ENCODE results near the gene LIMS2.
A peak's percentile ranks its signal among the peaks of the same experiment; 100 is the strongest.

The LIMS2 gene

GRCh38 chr2:127624756-127625571, 50.4 kb downstream of the LIMS2 start:
- H4K20me1 ChIP-seq (ENCODE audit: insufficient read depth, low read length, poor library complexity, severe bottlenecking) = no peaks in the 10 kb centered on the region
- no peaks in the 10 kb centered on the region for H3K36me3 ChIP-seq (ENCODE audit: insufficient read depth, low read length)
- H3K9ac ChIP-seq (ENCODE audit: low read depth, low read length, poor library complexity, severe bottlenecking) = peak overlapping the region; percentile 35
- H3K4me3 ChIP-seq (ENCODE audit: low read length, poor library complexity, severe bottlenecking) = no peak overlapping the region
- H3F3A ChIP-seq (ENCODE audit: low read depth) = no peaks in the 10 kb centered on the region
- peaks cover 25% of the 10 kb centered on the region for H3K4me1 ChIP-seq (ENCODE audit: insufficient read depth, low read length, poor library complexity, severe bottlenecking)
- no peak overlapping the region for H2AFZ ChIP-seq (ENCODE audit: low read length)
- no peaks in the 10 kb centered on the region for H3K9me2 ChIP-seq (replicated peaks; ENCODE audit: low read depth, low read length)
- no peaks in the 10 kb centered on the region for H3K9me3 ChIP-seq (ENCODE audit: insufficient read depth, low read depth, low read length)
- no peaks in the 10 kb centered on the region for H3K79me2 ChIP-seq (ENCODE audit: insufficient read depth, low read length)
- H3K4me2 ChIP-seq (ENCODE audit: low read depth, low read length, poor library complexity, severe bottlenecking) = no peak overlapping the region
- no peaks in the 10 kb centered on the region for H3K27me3 ChIP-seq (ENCODE audit: insufficient read depth, low read length, poor library complexity, severe bottlenecking)
- no peak for TF ChIP-seq EZH2phosphoT487 (IDR thresholded peaks at IDR 0.05; ENCODE audit: borderline replicate concordance)
- no peak for TF ChIP-seq CTCF (conservative IDR thresholded peaks at IDR 0.05; ENCODE audit: low read length)

GRCh38 chr2:127624320-127624755, 51.0 kb downstream of the LIMS2 start:
- Histone ChIP-seq H3K4me3 (ENCODE audit: low read length, poor library complexity, severe bottlenecking) (no peak overlapping the region), H3K36me3 (ENCODE audit: insufficient read depth, low read length) (no peaks in the 10 kb centered on the region), H2AFZ (ENCODE audit: low read length) (no peak overlapping the region), H3K9me2 (replicated peaks; ENCODE audit: low read depth, low read length) (no peaks in the 10 kb centered on the region), H3K9me3 (ENCODE audit: insufficient read depth, low read depth, low read length) (no peaks in the 10 kb centered on the region), H3K27me3 (ENCODE audit: insufficient read depth, low read length, poor library complexity, severe bottlenecking) (no peaks in the 10 kb centered on the region), H3F3A (ENCODE audit: low read depth) (no peaks in the 10 kb centered on the region), H3K9ac (ENCODE audit: low read depth, low read length, poor library complexity, severe bottlenecking) (no peak overlapping the region), H3K4me1 (ENCODE audit: insufficient read depth, low read length, poor library complexity, severe bottlenecking) (peaks cover 30% of the 10 kb centered on the region), H4K20me1 (ENCODE audit: insufficient read depth, low read length, poor library complexity, severe bottlenecking) (no peaks in the 10 kb centered on the region), H3K79me2 (ENCODE audit: insufficient read depth, low read length) (no peaks in the 10 kb centered on the region), H3K4me2 (ENCODE audit: low read depth, low read length, poor library complexity, severe bottlenecking) (no peak overlapping the region)
- TF ChIP-seq CTCF (conservative IDR thresholded peaks at IDR 0.05; ENCODE audit: low read length) (no peak), EZH2phosphoT487 (IDR thresholded peaks at IDR 0.05; ENCODE audit: borderline replicate concordance) (no peak)

- Histone ChIP-seq H3K9ac (ENCODE audit: low read depth, low read length, poor library complexity, severe bottlenecking) (no peak overlapping the region), H3K36me3 (ENCODE audit: insufficient read depth, low read length) (no peaks in the 10 kb centered on the region), H3K27me3 (ENCODE audit: insufficient read depth, low read length, poor library complexity, severe bottlenecking) (no peaks in the 10 kb centered on the region), H3K9me3 (ENCODE audit: insufficient read depth, low read depth, low read length) (no peaks in the 10 kb centered on the region), H3K79me2 (ENCODE audit: insufficient read depth, low read length) (no peaks in the 10 kb centered on the region), H3K9me2 (replicated peaks; ENCODE audit: low read depth, low read length) (no peaks in the 10 kb centered on the region), H3K4me2 (ENCODE audit: low read depth, low read length, poor library complexity, severe bottlenecking) (no peak overlapping the region), H3K4me3 (ENCODE audit: low read length, poor library complexity, severe bottlenecking) (no peak overlapping the region), H3K4me1 (ENCODE audit: insufficient read depth, low read length, poor library complexity, severe bottlenecking) (peaks cover 34% of the 10 kb centered on the region), H3F3A (ENCODE audit: low read depth) (no peaks in the 10 kb centered on the region), H4K20me1 (ENCODE audit: insufficient read depth, low read length, poor library complexity, severe bottlenecking) (no peaks in the 10 kb centered on the region), H2AFZ (ENCODE audit: low read length) (no peak overlapping the region)
- no peak for TF ChIP-seq CTCF (conservative IDR thresholded peaks at IDR 0.05; ENCODE audit: low read length)
- TF ChIP-seq EZH2phosphoT487 (IDR thresholded peaks at IDR 0.05; ENCODE audit: borderline replicate concordance) = no peak
Measured at GRCh38 chr2:127623388-127624319, 51.7 kb downstream of the LIMS2 start.

Data from Loucy (cell line).